Kidney epithelial cell (primary cell): ENCODE measurements around the gene C17orf78. TPM values are rescaled to one million over a fixed set of nuclear protein-coding genes. Genes with fewer than 3 reads are reported as not detected.
"Not testable (repeated sequence)": the region's sequence is repeated elsewhere in the genome, so short reads cannot be mapped to it uniquely, and the experiment has no call there.

Source experiments
- DNase-seq: peaks from one replicate; pipeline ENCODE4 v3.0.0-alpha.2; 2010; ENCODE audit warnings: low read depth
- H3K27me3 ChIP-seq: 2 replicates; pipeline ENCODE4 v1.6.0; 2011; ENCODE audit warnings: low read length; ENCODE audit not compliant: control insufficient read depth, insufficient read depth
- H3K36me3 ChIP-seq: 2 replicates; pipeline ENCODE4 v1.5.1; 2011; ENCODE audit warnings: low read length; ENCODE audit not compliant: control insufficient read depth, insufficient read depth
- H3K4me3 ChIP-seq: 2 replicates; pipeline ENCODE4 v1.5.1; 2011; ENCODE audit warnings: low read depth, mild to moderate bottlenecking, control low read depth, low read length
- total RNA-seq: library from RNA; depleted of rRNA; stranded (reverse); fragments of >200 nt; gene quantifications from 2 replicates; pipeline ENCODE4 v1.2.3, GENCODE V29; 2015
- TF ChIP-seq, protein P1 (sequence below): IDR thresholded peaks from 2 replicates; pipeline ENCODE4 v1.5.1; 2011; ENCODE audit warnings: mild to moderate bottlenecking, moderate library complexity, low read length, control low read depth, inconsistent platforms; ENCODE audit not compliant: insufficient read depth, poor library complexity, severe bottlenecking

The C17orf78 gene
- total RNA-seq, 1 donor from 2014 or later, result not detected

DNA sequence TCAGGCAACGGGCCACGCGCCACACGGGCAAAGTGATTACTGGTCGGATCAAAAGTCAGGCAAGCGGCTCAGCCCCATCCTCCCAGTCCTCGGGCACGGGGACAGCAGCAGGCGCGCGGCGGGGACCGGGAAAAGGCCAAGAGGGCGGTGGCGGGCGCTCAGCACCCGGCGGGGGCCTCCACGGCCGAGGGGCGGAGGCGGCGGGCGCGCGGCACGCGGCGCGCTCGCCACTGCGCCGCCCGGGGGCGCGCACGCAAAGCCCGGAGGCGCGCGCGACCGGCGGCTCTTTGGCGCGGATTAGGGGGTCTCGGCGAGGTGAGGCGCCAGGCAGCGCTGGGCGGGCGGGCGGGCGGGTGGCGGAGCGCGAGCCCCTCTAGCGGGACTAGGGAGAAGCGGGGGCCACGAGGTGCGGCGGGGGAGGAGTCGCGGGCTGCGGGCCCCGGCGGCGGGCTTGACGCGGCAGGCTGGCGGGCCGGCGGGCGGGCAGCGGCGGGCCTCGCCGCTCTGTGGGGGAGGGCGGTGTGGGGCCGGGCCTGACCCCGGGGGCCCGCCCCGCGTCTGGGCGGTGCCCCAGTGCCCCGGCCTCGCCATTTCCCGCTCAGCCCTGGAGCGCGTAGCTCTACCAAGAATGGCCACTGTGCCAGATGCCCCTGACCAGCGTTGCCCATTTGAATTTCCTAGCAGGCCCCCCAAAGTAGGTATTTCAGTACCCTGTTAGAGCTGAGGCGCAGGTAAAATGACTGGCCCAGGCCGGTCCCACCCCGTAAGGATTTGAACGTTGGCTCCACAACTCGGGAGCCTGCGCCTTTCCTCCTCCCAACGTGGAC, 31.1 kb downstream of the C17orf78 start, which contains the start of the genes ACACA and TADA2A:
ACACA (minus strand) TSS at position 202 of the 827 bp plus-strand sequence. CDS start 537 bp downstream, outside the sequence.
TADA2A (plus strand) TSS at position 252 of the 827 bp plus-strand sequence. CDS start 4,480 bp downstream, outside the sequence.
- Histone ChIP-seq H3K27me3 (no peaks in the 10 kb centered on the region), H3K4me3 (peak within 1 kb of the TSS; percentile 89), H3K36me3 (no peaks in the 10 kb centered on the region)
- TF ChIP-seq, protein P1, sequence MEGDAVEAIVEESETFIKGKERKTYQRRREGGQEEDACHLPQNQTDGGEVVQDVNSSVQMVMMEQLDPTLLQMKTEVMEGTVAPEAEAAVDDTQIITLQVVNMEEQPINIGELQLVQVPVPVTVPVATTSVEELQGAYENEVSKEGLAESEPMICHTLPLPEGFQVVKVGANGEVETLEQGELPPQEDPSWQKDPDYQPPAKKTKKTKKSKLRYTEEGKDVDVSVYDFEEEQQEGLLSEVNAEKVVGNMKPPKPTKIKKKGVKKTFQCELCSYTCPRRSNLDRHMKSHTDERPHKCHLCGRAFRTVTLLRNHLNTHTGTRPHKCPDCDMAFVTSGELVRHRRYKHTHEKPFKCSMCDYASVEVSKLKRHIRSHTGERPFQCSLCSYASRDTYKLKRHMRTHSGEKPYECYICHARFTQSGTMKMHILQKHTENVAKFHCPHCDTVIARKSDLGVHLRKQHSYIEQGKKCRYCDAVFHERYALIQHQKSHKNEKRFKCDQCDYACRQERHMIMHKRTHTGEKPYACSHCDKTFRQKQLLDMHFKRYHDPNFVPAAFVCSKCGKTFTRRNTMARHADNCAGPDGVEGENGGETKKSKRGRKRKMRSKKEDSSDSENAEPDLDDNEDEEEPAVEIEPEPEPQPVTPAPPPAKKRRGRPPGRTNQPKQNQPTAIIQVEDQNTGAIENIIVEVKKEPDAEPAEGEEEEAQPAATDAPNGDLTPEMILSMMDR, result no peak
- no peak for DNase-seq

DNA sequence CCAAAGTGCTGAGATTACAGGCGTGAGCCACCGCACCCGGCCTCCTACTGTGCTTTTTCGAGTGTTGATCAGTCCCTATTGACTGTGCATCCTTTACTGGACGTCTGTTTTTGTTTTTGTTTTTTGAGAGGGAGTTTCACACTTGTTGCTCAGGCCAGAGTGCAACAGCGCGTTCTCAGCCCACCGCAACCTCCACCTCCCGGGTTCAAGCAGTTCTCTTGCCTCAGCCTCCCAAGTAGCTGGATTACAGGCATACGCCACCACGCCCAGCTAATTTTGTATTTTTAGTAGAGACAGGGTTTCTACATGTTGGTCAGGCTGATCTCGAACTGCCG, 32.3 kb downstream of the C17orf78 start:
- not testable (repeated sequence) for H3K36me3 ChIP-seq, DNase-seq, H3K27me3 ChIP-seq, H3K4me3 ChIP-seq

DNA sequence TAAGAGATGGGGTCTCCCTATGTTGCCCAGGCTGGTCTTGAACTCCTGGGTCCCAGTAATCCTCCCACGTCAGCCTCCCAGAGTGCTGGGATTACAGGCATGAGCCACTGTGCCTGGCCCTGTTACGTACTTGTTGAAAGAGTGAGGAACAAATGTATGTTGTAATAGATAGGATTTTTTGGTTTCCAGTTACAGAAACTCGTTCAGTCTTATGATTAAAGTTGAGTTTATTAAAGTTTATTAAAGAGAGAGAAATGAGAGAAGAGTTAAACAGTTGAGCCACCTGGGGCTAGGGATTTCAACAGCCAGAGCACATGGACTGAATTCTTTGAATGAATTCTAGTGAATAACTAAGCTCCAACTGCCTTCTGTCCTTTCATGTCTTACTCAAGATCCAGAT, 34.6 kb downstream of the C17orf78 start:
- TF ChIP-seq, protein P1, result no peak
- no peak for DNase-seq
- no peaks in the 10 kb centered on the region for H3K27me3 ChIP-seq
- H3K36me3 ChIP-seq, result no peaks in the 10 kb centered on the region
- H3K4me3 ChIP-seq, result no peak overlapping the region

DNA sequence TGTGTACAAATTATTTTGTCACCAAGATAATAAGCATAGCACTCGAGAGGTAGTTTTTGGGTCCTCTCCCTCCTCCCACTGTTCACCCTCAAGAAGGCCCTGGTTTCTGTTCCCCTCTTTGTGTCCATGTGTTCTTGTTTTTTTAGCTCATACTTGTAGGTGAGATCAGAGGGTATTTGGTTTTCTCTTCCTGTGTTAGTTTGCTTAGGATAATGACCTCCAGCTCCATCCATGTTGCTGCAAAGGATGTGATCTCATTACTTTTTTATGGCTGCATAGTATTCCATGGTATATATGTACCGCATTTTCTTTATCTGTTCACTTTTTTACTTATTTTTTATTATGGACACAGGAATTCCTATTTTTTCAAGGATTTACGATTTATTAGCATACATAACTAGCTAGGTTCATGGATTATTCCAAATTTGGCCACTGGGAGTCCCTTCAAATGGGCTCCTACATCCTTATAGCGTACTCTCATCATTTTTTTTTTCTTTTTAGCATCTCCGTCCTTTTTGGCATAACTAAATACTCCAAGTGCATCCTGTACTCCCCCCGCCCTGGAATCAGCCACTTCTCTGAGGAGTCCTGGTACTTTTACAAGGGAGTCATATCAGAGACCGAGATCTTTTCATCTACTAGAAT, 38.2 kb downstream of the C17orf78 start:
- no peaks in the 10 kb centered on the region for H3K36me3 ChIP-seq
- TF ChIP-seq, protein P1, result peak; percentile 11
- H3K27me3 ChIP-seq, result no peaks in the 10 kb centered on the region
- no peak for DNase-seq
- H3K4me3 ChIP-seq, result no peak overlapping the region

DNA sequence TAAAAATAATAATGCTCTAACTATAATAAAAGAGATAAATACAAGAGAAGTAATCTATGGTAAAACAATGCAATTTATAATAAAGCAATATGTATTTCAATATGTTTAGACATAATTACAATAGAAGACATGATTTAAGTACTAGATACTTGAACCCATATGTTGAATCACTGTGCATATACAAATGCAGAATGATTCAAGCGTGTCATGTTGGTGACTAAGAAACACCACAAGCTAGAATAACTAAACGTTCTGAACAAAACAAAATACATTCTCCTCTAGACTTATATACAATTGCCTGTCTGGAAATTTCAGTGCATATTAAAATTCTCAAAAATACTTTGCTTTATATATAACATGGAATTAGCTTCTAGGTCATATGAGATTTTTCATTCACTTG, 42.1 kb downstream of the C17orf78 start:
- TF ChIP-seq, protein P1, result no peak
- H3K4me3 ChIP-seq, result no peak overlapping the region
- DNase-seq, result no peak
- H3K36me3 ChIP-seq, result no peaks in the 10 kb centered on the region
- no peaks in the 10 kb centered on the region for H3K27me3 ChIP-seq

DNA sequence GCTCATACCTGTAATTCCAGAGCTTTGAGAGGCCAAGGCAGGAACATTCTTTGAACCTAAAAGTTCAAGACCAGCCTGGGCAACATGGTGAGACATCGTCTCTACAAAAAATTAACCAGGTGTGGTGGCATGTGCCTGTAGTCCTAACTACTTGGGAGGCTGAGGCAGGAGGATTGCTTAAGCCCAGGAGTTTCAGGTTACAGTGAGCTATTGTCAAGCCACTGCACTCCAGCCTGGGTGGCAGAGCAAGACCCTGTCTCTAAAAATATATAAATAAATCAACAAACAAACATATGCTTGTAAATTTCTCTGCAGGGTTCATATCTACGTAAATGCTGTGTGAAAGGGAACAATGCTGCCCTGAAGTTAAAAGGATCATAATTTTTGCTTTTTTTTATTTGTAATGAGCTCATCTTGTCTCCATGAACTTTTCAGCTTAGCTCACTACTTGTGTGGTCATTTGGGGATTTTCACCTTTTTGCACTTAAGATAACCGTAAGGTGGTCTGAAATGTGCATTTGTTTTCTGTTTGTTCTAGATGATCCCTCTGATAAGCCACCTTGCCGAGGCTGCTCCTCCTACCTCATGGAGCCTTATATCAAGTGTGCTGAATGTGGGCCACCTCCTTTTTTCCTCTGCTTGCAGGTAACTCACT, 47.3 kb downstream of the C17orf78 start:
- Histone ChIP-seq H3K27me3 (no peaks in the 10 kb centered on the region), H3K4me3 (no peak overlapping the region), H3K36me3 (no peaks in the 10 kb centered on the region)
- TF ChIP-seq, protein P1, result no peak
- DNase-seq, result no peak
